ENCODE data around the gene CCL27. TPM values are rescaled to one million over a fixed set of nuclear protein-coding genes. Genes with fewer than 3 reads are reported as not detected.

CCL27 gene
- total RNA-seq, 1 donor, result 0.36 TPM

DNA sequence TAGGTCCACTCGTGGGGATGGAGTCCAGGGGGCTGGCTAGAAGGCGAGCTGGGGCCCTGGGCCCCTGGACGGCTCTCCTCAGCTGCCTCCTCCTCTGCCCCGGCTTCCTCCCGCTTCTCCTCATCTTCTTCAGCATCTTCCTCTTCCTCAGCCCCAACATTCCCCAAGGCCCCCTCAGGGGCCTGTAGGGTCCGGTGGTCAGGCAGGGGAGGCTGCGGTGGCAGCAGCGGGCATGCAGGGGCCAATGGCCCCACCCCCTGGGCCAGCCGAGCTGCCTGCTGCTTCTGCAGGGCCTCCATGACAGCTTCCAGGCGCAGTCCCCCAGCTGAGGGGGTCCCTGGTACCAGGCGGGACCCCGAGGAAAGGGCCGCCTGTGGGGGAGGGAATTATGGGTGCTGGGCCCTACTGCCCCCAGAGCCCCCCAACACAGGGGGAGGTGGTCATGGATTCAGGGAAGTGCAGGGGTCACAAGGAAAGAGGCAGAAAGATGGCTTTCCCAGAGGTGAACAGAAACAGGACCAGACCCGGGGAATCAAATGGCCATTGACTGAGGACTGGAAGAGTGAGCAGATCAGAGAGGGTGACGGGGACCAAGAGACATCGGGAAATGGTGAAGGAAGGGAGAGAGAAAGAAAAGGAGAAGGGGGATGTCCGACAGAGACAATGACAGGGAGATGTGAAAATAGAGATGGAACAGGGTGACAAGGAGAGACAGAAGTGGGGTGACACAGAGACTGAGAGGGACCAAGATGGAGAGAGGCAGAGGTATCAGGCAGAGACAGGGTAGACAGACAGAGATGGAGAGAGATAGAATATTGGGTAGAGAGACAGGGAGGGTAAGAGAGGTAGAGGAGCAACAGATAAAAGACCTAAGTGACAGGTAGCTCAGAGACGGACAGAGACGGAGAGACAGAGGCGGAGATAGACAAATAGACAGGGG lies 34.5 kb downstream of the CCL27 start:
- H3K4me2 ChIP-seq (ENCODE audit: insufficient read depth, low read length), result peak overlapping the region; percentile 50

DNA sequence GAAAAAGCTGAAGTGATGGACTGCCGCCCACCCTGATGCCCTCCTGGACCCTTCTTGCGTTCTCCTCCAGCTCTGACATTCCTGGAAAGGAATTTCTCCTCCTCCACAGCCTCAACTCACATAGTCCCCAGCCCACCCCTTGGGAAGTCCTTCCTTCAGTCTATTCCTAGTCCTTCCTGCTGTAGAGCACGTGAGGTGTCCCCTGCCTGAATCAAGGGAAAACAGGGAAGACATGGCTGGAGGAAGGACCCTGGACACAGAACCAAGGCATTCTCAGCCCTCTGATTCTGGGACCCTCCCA lies 37.3 kb downstream of the CCL27 start:
- H3K9me3 ChIP-seq (ENCODE audit: low read depth, low read length), result no peaks in the 10 kb centered on the region
- no peak overlapping the region for H3K27ac ChIP-seq (ENCODE audit: low read depth, low read length)
- H3K4me3 ChIP-seq (ENCODE audit: insufficient read depth, low read length), result no peak overlapping the region
- no peak for TF ChIP-seq CTCF (IDR thresholded peaks at IDR 0.05; ENCODE audit: extremely low read depth, low read depth, low read length)
- H2AFZ ChIP-seq (ENCODE audit: low read length), result no peak overlapping the region
- no peaks in the 10 kb centered on the region for H3K36me3 ChIP-seq (ENCODE audit: insufficient read depth, low read length)
- H4K20me1 ChIP-seq (ENCODE audit: insufficient read depth, low read length), result no peaks in the 10 kb centered on the region
- peaks cover 78% of the 10 kb centered on the region for H3K27me3 ChIP-seq (ENCODE audit: insufficient read depth, low read length)
- no peak for DNase-seq (ENCODE audit: insufficient read length, low spot score, missing footprints)
- H3K79me2 ChIP-seq (ENCODE audit: insufficient read depth, low read length), result peaks cover 1% of the 10 kb centered on the region
- H3K4me1 ChIP-seq (ENCODE audit: insufficient read depth, low read length), result peaks cover 8% of the 10 kb centered on the region
- H3K4me2 ChIP-seq (ENCODE audit: insufficient read depth, low read length), result no peak overlapping the region

More for the DNA sequence above, 34.5 kb downstream of the CCL27 start:
- Histone ChIP-seq H2AFZ (ENCODE audit: low read length) (no peak overlapping the region), H3K79me2 (ENCODE audit: insufficient read depth, low read length) (no peaks in the 10 kb centered on the region), H3K9me3 (ENCODE audit: low read depth, low read length) (no peaks in the 10 kb centered on the region), H4K20me1 (ENCODE audit: insufficient read depth, low read length) (no peaks in the 10 kb centered on the region), H3K4me1 (ENCODE audit: insufficient read depth, low read length) (peaks cover 4% of the 10 kb centered on the region), H3K27ac (ENCODE audit: low read depth, low read length) (no peak overlapping the region), H3K4me3 (ENCODE audit: insufficient read depth, low read length) (peak overlapping the region; percentile 37), H3K36me3 (ENCODE audit: insufficient read depth, low read length) (no peaks in the 10 kb centered on the region), H3K27me3 (ENCODE audit: insufficient read depth, low read length) (peaks cover 81% of the 10 kb centered on the region)
- DNase-seq (ENCODE audit: insufficient read length, low spot score, missing footprints), result peak; percentile 72
- no peak for TF ChIP-seq CTCF (IDR thresholded peaks at IDR 0.05; ENCODE audit: extremely low read depth, low read depth, low read length)

- H3K27me3 ChIP-seq (ENCODE audit: insufficient read depth, low read length), result peaks cover 73% of the 10 kb centered on the region
Measured at GRCh38 chr9:34624475-34625185, 37.8 kb downstream of the CCL27 start.

More at GRCh38 chr9:34624475-34625185, 37.8 kb downstream of the CCL27 start:
- H3K79me2 ChIP-seq (ENCODE audit: insufficient read depth, low read length), result peaks cover 6% of the 10 kb centered on the region
- H3K4me1 ChIP-seq (ENCODE audit: insufficient read depth, low read length), result peaks cover 10% of the 10 kb centered on the region
- H3K9me3 ChIP-seq (ENCODE audit: low read depth, low read length), result no peaks in the 10 kb centered on the region
- no peaks in the 10 kb centered on the region for H4K20me1 ChIP-seq (ENCODE audit: insufficient read depth, low read length)
- H3K36me3 ChIP-seq (ENCODE audit: insufficient read depth, low read length), result no peaks in the 10 kb centered on the region
- no peak overlapping the region for H3K4me3 ChIP-seq (ENCODE audit: insufficient read depth, low read length)
- no peak overlapping the region for H3K27ac ChIP-seq (ENCODE audit: low read depth, low read length)
- no peak for DNase-seq (ENCODE audit: insufficient read length, low spot score, missing footprints)
- TF ChIP-seq CTCF (IDR thresholded peaks at IDR 0.05; ENCODE audit: extremely low read depth, low read depth, low read length), result no peak
- no peak overlapping the region for H3K4me2 ChIP-seq (ENCODE audit: insufficient read depth, low read length)
- H2AFZ ChIP-seq (ENCODE audit: low read length), result no peak overlapping the region
